ENCODE results near the gene SLC15A1.
A peak's percentile ranks its signal among the peaks of the same experiment; 100 is the strongest.

Gene SLC15A1

DNA sequence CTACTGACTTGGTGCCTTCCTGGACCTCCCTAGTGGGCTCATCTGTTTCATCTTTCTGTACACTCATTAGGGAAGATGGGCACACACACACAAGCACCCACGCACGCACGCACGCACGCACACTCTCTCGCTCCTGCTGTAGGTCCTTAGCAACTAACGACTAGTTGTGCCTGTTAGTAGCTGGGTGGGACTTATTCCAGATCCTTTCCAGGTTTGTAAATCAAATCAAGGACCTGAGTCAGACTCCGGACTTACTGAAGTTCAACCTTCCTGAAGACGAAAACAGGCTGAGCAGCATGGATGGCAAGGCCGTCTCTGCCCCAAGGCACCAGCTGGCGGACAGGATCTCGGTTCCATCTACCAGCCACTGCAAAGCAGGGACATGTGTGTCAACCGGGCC lies 76.2 kb downstream of the SLC15A1 start:
- DNase-seq, result no peak
- intact Hi-C loops (cut with DNase I), result loop anchor here (10.0 kb wide), 1 partner anchor 821 kb away; no protein-coding TSS in a partner anchor

- DNase-seq, result no peak
- intact Hi-C loops (cut with DNase I), result loop anchor here (10.0 kb wide), 1 partner anchor 821 kb away; no protein-coding TSS in a partner anchor
Observed at GRCh38 chr13:98675837-98676236, 76.6 kb downstream of the SLC15A1 start.

GRCh38 chr13:98675066-98675465 lies 77.4 kb downstream of the SLC15A1 start:
- DNase-seq, result no peak
- intact Hi-C loops (cut with DNase I), result loop anchor here (10.0 kb wide), 1 partner anchor 820 kb away; no protein-coding TSS in a partner anchor

GRCh38 chr13:98672947-98673613 lies 79.4 kb downstream of the SLC15A1 start:
- intact Hi-C loops (cut with DNase I), result loop anchor here (5.0 to 10.0 kb wide), 2 partner anchors 226 to 818 kb away; no protein-coding TSS in a partner anchor
- peak in 41 of 42 donors; percentile 12 to 83 (median 55) for DNase-seq

DNA sequence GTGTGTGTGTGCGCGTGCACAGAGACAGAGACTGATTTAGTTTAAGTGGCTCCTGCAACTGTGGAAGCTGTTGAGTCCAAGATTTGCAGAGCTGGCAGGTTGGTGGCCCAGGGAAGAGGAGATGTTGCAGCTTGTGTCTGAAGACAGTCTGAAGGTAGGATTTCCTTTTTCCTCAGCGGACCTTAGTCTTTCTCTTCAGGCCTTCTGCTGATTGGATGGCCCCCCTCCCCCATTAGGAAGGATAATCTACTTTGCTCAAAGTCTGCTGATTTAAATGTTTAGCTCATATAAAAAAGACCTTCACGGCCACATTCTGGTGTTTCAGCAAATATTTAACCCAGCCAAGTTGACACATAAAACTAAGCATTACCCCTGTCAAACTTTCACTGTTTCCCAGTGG lies 84.3 kb downstream of the SLC15A1 start:
- intact Hi-C loops (cut with DNase I), result no loop called here
- DNase-seq, result no peak

DNA sequence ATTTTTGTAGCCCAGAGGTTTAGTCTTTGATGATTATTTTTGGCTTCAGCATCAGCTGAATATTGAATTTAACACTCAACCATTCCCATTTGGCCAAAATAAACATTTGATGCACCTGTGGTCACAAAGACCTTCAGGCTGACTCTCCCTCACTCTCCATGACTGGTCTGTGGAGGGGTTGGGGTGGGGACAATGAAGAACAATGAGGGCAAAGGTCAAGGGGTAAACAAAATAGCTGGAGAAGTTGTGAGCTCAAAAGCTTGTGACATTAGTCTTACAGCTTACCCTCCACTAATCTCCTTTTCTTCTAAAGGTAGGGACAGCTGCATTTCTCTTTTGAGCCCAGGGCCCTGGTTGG lies 86.9 kb downstream of the SLC15A1 start:
- intact Hi-C loops (cut with DNase I), result no loop called here
- DNase-seq, result no peak

DNA sequence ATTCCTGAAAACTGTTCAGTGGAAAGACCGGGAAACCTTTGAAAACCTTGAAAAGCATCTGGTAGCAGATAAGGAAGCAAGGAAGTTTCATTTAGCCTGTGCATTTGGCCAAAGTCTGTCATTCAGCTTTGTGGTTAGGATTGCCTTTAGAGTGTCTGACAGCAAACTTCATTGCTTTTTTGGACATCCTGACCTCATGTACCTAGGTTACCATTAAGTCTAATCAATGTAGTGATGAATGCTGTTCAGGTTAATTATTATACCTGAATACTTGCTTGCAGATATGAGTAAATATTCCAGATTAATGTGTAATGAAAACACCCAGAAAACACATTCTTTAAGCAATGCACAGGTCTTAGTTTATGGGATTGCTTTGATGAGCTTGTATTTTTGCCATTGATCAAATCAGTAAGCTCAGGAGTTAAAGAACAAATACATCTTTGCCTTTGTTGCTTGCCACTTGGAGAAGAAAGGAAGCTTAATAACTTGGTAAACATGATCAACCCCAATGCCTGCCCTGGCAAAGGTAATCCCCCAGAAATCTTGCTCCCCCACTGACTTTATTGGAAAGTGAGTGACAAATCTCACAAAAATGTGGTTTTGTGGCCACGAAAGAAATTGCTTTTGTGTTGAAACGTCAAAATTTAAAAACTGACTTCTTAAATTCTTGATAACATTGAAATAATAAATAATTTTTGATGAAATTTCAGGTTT lies 87.4 kb downstream of the SLC15A1 start:
- intact Hi-C loops (cut with DNase I), result no loop called here
- DNase-seq, result no peak

DNA sequence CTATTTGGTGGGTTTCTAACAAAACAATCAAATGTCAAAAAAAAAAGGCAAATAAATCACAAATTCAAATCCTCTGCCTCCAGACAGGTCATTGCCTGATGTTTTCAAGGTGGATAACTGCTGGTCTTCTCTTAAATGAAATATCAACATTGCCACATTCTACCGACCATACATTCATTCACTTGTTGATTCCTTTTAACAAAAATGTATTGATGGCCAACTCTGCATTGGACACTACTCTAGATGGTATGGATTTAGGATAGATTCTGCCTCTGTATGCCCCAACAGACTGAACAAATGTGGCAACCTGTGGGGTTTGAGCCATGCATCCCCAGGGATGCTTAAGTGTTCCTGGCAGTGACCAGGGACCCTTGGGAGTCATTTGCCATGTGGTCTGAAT lies 88.0 kb downstream of the SLC15A1 start:
- intact Hi-C loops (cut with DNase I), result no loop called here
- DNase-seq, result no peak

- intact Hi-C loops (cut with DNase I), result no loop called here
- peak; percentile 27 to 92 (median 68) for DNase-seq
Observed at GRCh38 chr13:98664047-98664446, 88.4 kb downstream of the SLC15A1 start.

DNA sequence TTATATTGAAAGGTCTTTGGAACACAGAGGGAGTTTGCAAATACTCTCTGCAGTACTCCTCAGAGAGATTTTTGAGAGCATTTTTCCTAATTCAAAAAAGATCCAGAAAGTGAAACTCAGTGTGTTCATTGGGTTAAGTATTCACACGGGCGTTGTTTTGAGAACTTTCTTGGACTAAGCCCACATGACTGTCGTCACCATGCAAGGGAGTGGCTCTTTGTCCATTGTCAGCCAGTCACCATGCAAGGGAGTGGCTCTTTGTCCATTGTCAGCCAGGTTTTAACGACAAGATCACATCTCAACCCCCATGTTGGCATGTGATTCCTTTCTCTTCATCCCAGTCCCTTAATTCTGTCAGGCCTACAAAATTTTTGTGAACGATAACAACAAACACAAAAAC lies 94.3 kb downstream of the SLC15A1 start:
- intact Hi-C loops (cut with DNase I), result no loop called here
- no peak for DNase-seq

- DNase-seq, result no peak
- intact Hi-C loops (cut with DNase I), result no loop called here
Observed at GRCh38 chr13:98657506-98658085, 94.9 kb downstream of the SLC15A1 start.

GRCh38 chr13:98656223-98656622 lies 96.2 kb downstream of the SLC15A1 start:
- DNase-seq, result no peak
- intact Hi-C loops (cut with DNase I), result no loop called here

- intact Hi-C loops (cut with DNase I), result loop anchor here (5.0 kb wide), 1 partner anchor 206 kb away; no protein-coding TSS in a partner anchor
- DNase-seq, result peak; percentile 60 to 91 (median 78)
Observed at GRCh38 chr13:98653463-98653985, 98.9 kb downstream of the SLC15A1 start.

GRCh38 chr13:98652721-98653462 lies 99.6 kb downstream of the SLC15A1 start:
- DNase-seq, result no peak
- intact Hi-C loops (cut with DNase I), result loop anchor here (5.0 kb wide), 1 partner anchor 206 kb away; no protein-coding TSS in a partner anchor

GRCh38 chr13:98652276-98652675 lies 100.2 kb downstream of the SLC15A1 start:
- DNase-seq, result no peak
- intact Hi-C loops (cut with DNase I), result loop anchor here (5.0 kb wide), 1 partner anchor 205 kb away; no protein-coding TSS in a partner anchor

- intact Hi-C loops (cut with DNase I), result loop anchor here (5.0 kb wide), 1 partner anchor 204 kb away; no protein-coding TSS in a partner anchor
Observed at GRCh38 chr13:98651744-98652143, 100.7 kb downstream of the SLC15A1 start.

DNA sequence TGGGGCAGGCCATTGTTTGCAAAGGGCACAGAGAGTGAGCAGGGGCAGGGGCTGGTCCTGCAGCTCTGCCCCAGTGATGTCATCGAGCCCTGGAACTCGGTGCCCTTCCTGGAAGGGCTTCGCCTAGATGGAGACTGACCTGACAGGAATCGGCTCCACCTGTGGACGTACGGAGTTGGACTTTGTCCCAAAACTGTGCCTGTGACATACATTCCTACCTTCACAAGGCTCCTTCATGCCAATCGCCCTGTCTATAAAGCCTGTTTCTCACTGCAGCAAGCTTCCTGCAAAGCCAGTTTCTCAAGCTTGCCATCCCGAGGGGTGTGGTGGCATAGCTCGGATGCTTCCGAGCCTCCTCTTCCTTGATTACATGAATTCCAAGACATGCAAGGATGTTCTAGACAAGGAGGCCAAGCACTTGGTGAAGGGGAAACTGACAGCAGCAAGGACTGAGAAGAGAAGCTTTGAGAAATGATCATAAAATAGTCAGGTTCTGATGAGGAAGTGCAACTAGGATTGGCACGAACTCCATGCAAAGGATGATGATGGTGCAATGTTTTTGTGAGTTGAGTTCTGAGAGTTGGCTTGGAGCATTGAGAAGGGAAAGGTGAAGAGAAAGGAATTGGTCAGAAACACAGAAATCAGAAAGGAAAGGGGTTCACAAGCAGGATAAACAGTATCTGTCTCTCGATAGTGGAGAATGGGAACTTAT lies 101.9 kb downstream of the SLC15A1 start:
- intact Hi-C loops (cut with DNase I), result loop anchor here (5.0 kb wide), 1 partner anchor 203 kb away; no protein-coding TSS in a partner anchor
- no peak for DNase-seq

More at GRCh38 chr13:98651744-98652143, 100.7 kb downstream of the SLC15A1 start:
- DNase-seq, result no peak

DNA sequence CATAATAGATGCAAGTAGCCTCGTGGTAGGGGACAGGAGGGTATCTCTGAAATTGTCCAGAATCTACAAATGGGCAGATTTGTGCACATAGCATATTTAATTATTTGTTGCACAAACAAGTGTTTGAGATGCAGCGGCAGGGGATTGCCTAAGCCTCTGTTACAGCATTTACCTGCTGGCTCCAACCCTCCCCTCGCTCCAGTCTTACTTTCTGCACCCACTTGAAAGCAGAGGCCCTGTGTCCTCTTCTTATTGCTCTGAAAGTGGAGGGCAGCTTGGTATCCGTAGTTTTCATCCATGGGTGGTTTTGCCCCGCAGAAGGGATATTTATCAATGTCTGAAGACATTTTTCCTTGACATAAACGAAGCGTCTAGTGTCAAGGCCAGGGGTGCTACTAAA lies 102.6 kb downstream of the SLC15A1 start:
- DNase-seq, result no peak
- intact Hi-C loops (cut with DNase I), result loop anchor here (5.0 kb wide), 1 partner anchor 203 kb away; no protein-coding TSS in a partner anchor

Measured in head of caudate nucleus (tissue), 42 donors.